MM.1S (cell line): ENCODE data around the gene TFPI2.

Experiments
- EZH2 ChIP-seq: fragments of 300-600 bp; sonication (generic); optimal IDR thresholded peaks from 2 replicates; pipeline ENCODE3; 2017; ENCODE audit warnings: low read depth, mild to moderate bottlenecking, antibody characterized with exemption, low read length, mixed read lengths
- EZH2phosphoT487 ChIP-seq: fragments of 300-600 bp; sonication (generic); IDR thresholded peaks from 2 replicates; pipeline ENCODE4 v1.6.1; 2018; ENCODE audit warnings: antibody characterized with exemption, low read length
- TF ChIP-seq, protein P1 (sequence below): fragments of 300-600 bp; sonication (generic); IDR thresholded peaks from 2 replicates; pipeline ENCODE4 v1.5.1; 2016; ENCODE audit warnings: antibody characterized with exemption, low read length, mixed read lengths

DNA sequence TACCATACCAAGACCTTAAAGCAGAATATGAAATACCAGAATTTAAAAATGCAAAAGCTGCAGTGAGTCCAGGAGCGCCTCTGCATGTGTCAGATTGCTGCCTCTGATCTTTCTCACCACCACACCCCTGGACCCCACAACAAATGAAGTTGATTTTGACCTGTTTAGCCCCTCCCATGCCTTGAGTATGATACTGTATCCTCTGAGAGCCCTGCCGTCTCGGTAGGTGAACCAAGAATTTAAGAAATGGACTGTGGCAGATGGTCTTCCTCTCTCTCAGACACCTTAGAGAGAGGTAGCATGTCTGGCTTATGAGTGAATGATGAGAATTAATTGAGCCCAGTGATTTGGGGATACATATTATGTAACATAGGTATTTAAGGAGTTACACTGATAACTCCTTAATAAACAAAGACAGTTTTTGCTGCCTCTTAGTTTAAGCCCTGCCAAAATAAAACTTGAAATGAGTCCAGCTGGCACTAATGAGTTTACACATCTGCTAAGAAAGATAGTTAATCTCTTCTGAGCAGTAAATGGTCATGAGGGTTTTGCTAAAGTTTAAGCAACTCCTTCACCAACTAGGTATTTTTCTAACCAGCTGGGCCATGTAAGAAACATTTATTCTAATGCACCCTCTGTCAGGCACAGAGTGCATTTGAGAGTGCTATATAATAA lies 4.5 kb upstream of the TFPI2 start:
- TF ChIP-seq, protein P1, sequence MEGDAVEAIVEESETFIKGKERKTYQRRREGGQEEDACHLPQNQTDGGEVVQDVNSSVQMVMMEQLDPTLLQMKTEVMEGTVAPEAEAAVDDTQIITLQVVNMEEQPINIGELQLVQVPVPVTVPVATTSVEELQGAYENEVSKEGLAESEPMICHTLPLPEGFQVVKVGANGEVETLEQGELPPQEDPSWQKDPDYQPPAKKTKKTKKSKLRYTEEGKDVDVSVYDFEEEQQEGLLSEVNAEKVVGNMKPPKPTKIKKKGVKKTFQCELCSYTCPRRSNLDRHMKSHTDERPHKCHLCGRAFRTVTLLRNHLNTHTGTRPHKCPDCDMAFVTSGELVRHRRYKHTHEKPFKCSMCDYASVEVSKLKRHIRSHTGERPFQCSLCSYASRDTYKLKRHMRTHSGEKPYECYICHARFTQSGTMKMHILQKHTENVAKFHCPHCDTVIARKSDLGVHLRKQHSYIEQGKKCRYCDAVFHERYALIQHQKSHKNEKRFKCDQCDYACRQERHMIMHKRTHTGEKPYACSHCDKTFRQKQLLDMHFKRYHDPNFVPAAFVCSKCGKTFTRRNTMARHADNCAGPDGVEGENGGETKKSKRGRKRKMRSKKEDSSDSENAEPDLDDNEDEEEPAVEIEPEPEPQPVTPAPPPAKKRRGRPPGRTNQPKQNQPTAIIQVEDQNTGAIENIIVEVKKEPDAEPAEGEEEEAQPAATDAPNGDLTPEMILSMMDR: no peak
- TF ChIP-seq EZH2 (no peak), EZH2phosphoT487 (no peak)
